ENCODE results near the gene ADAR. TPM values are rescaled to one million over a fixed set of nuclear protein-coding genes. Genes with fewer than 3 reads are reported as not detected.

Gene ADAR
- total RNA-seq, 1 experiment from 2014 or later = 144 TPM

DNA sequence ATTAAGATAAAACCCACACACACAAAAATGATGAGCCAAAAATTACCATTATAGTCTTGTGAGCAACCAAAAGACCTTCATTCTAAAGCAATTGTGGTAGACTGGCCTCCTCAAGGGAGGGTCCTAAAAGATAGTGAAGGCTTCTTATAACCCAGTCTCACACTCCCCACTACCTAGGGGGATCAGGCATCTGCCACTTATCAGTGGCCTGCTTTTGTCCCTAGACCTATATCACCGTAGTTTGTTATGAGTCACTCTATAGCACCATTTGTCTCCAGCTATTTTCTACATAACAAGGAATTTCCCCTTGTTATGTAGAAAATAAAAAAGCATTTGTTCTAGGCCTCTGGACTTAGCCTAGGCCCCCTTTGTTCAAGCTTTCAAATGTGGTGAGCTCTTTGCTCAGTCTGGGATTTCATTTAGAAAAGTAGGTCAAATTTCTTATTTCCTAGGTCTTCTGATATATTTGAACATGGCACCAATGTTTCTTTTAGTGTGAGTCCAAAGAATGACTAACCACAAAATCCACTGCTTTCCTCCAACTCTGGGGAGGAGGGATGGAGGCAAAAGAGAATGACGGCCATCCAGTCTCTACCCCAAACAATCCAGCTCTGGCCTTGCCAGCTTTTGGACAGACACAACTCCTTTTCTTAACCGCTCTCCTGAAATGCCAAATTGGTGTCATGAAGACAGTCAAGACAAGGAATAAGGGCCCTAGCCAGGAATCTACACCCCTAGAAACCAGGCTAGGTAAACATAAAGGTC lies 8.9 kb downstream of the ADAR start:
- peaks cover 78% of the 10 kb centered on the region for H3K79me2 ChIP-seq (ENCODE audit: low read length)
- no peak for DNase-seq
- H3K27ac ChIP-seq (ENCODE audit: low read length) = no peak overlapping the region
- H3K9me2 ChIP-seq (replicated peaks; ENCODE audit: insufficient read depth, low read length) = no peaks in the 10 kb centered on the region
- no peak overlapping the region for H3K4me3 ChIP-seq (ENCODE audit: low read length)
- no peaks in the 10 kb centered on the region for H3K27me3 ChIP-seq (ENCODE audit: low read length)
- H3K9me3 ChIP-seq (ENCODE audit: low read length) = no peaks in the 10 kb centered on the region
- H3K9ac ChIP-seq (ENCODE audit: low read length) = no peak overlapping the region
- H3K4me1 ChIP-seq (ENCODE audit: low read length) = peaks cover 5% of the 10 kb centered on the region
- no peak overlapping the region for H2AFZ ChIP-seq (ENCODE audit: low read length)
- peaks cover 45% of the 10 kb centered on the region for H4K20me1 ChIP-seq (ENCODE audit: insufficient read depth, low read depth, low read length)
- H3K4me2 ChIP-seq (ENCODE audit: low read depth, low read length, poor library complexity, severe bottlenecking) = no peak overlapping the region
- peaks cover 64% of the 10 kb centered on the region for H3K36me3 ChIP-seq (ENCODE audit: insufficient read depth, low read length)

DNA sequence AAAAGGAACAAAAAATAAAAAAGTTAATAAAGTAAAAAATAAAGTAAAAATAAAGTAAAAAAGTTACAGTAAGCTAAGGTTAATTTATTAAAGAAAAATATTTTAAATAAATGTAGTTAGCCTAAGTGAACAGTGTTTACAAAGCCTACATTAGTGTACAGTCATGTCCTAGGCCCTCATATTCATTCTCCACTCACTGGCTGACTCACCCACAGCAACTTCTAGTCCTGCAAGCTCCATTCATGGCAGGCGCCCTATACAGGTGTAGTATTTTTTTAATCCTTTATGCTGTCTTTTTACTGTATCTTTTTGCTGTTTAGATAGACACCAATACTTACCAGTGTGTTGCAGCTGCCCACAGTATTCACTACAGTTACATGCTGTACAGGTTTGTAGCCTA lies 12.4 kb downstream of the ADAR start:
- Histone ChIP-seq H3K27ac (ENCODE audit: low read length) (no peak overlapping the region), H3K4me1 (ENCODE audit: low read length) (no peaks in the 10 kb centered on the region), H3K4me3 (ENCODE audit: low read length) (no peak overlapping the region), H3K79me2 (ENCODE audit: low read length) (peaks cover 57% of the 10 kb centered on the region), H2AFZ (ENCODE audit: low read length) (no peak overlapping the region), H3K9me3 (ENCODE audit: low read length) (no peaks in the 10 kb centered on the region), H4K20me1 (ENCODE audit: insufficient read depth, low read depth, low read length) (peaks cover 18% of the 10 kb centered on the region), H3K9ac (ENCODE audit: low read length) (no peak overlapping the region), H3K36me3 (ENCODE audit: insufficient read depth, low read length) (peaks cover 57% of the 10 kb centered on the region), H3K27me3 (ENCODE audit: low read length) (no peaks in the 10 kb centered on the region), H3K9me2 (replicated peaks; ENCODE audit: insufficient read depth, low read length) (no peaks in the 10 kb centered on the region), H3K4me2 (ENCODE audit: low read depth, low read length, poor library complexity, severe bottlenecking) (no peak overlapping the region)
- no peak for DNase-seq

DNA sequence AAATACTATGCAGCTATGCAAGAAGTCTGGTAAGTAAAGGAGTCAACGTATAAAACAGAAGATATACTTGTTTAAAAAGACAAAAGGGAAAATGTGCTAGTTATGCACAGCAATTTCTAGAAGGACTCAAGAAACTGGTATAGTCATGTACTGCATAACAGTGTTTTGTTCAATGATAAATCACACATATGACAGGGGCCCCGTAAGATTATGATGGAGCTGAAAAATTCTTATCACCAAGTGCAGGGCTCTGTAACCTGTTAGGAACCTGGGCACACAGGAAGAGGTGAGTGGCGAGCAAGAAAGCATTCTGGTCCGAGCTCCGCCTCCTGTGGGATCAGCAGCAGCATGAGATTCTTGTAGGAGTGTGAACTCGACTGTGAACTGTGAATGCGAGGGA lies 13.2 kb downstream of the ADAR start:
- peaks cover 53% of the 10 kb centered on the region for H3K79me2 ChIP-seq (ENCODE audit: low read length)
- no peak overlapping the region for H3K27ac ChIP-seq (ENCODE audit: low read length)
- H3K27me3 ChIP-seq (ENCODE audit: low read length) = no peaks in the 10 kb centered on the region
- no peaks in the 10 kb centered on the region for H3K9me3 ChIP-seq (ENCODE audit: low read length)
- H2AFZ ChIP-seq (ENCODE audit: low read length) = no peak overlapping the region
- no peaks in the 10 kb centered on the region for H3K9me2 ChIP-seq (replicated peaks; ENCODE audit: insufficient read depth, low read length)
- DNase-seq = no peak
- H3K4me2 ChIP-seq (ENCODE audit: low read depth, low read length, poor library complexity, severe bottlenecking) = no peak overlapping the region
- H3K9ac ChIP-seq (ENCODE audit: low read length) = no peak overlapping the region
- H3K36me3 ChIP-seq (ENCODE audit: insufficient read depth, low read length) = peaks cover 61% of the 10 kb centered on the region
- H4K20me1 ChIP-seq (ENCODE audit: insufficient read depth, low read depth, low read length) = peaks cover 16% of the 10 kb centered on the region
- H3K4me1 ChIP-seq (ENCODE audit: low read length) = no peaks in the 10 kb centered on the region
- no peak overlapping the region for H3K4me3 ChIP-seq (ENCODE audit: low read length)

DNA sequence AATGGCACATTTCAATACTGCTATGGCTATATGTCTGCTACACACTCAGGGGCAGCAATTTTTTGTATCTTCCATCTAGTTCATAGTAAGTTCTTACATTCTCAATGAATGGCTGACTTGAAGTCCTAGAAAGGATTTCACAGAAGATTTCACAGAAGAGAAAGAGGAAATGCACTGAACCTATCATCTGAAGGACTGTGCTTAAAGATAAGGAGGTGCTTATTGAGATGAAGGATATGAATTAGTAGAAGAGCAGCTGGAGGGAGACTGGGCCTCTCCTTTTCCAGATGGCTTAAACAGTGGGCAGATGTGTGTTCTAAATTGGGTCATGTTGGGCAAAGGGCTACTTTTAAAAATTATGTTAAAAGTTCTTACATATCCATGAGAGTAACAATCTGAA lies 14.6 kb downstream of the ADAR start:
- Histone ChIP-seq H3K4me1 (ENCODE audit: low read length) (no peaks in the 10 kb centered on the region), H3K27ac (ENCODE audit: low read length) (no peak overlapping the region), H3K9me2 (replicated peaks; ENCODE audit: insufficient read depth, low read length) (no peaks in the 10 kb centered on the region), H3K27me3 (ENCODE audit: low read length) (no peaks in the 10 kb centered on the region), H4K20me1 (ENCODE audit: insufficient read depth, low read depth, low read length) (0 out of 2 replicates have a peak, but pooled peaks cover 3% of the 10 kb centered on the region), H3K79me2 (ENCODE audit: low read length) (peaks cover 39% of the 10 kb centered on the region), H3K36me3 (ENCODE audit: insufficient read depth, low read length) (peaks cover 56% of the 10 kb centered on the region), H3K9me3 (ENCODE audit: low read length) (no peaks in the 10 kb centered on the region), H3K4me2 (ENCODE audit: low read depth, low read length, poor library complexity, severe bottlenecking) (no peak overlapping the region), H3K4me3 (ENCODE audit: low read length) (no peak overlapping the region), H2AFZ (ENCODE audit: low read length) (no peak overlapping the region), H3K9ac (ENCODE audit: low read length) (no peak overlapping the region)
- DNase-seq = no peak

DNA sequence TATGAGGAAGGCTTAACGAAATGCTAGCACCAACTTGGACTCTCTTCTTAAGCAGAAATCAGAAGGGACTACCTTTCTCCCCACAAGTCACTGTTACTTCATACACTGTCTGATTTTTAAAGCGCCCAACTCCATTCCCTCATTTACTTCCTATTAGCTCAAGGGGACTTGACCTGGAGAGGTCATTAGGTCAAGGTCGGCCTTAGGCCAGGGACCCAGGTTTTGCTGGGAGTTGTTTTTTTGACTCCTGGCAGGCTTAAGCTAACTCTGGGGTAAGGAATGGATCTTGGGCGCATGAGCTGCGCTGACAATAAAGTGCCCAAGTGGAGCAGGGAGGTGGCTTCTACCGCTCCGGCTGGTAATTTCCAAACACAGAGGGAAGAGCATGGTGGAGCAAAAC lies 16.8 kb downstream of the ADAR start:
- peaks cover 61% of the 10 kb centered on the region for H3K36me3 ChIP-seq (ENCODE audit: insufficient read depth, low read length)
- H3K4me1 ChIP-seq (ENCODE audit: low read length) = no peaks in the 10 kb centered on the region
- no peak for DNase-seq
- H2AFZ ChIP-seq (ENCODE audit: low read length) = no peak overlapping the region
- H3K9me3 ChIP-seq (ENCODE audit: low read length) = no peaks in the 10 kb centered on the region
- H3K27me3 ChIP-seq (ENCODE audit: low read length) = no peaks in the 10 kb centered on the region
- peaks cover 4% of the 10 kb centered on the region; the same call in 1 of the 2 replicates for H4K20me1 ChIP-seq (ENCODE audit: insufficient read depth, low read depth, low read length)
- no peak overlapping the region for H3K27ac ChIP-seq (ENCODE audit: low read length)
- no peaks in the 10 kb centered on the region for H3K9me2 ChIP-seq (replicated peaks; ENCODE audit: insufficient read depth, low read length)
- H3K4me2 ChIP-seq (ENCODE audit: low read depth, low read length, poor library complexity, severe bottlenecking) = no peak overlapping the region
- no peak overlapping the region for H3K9ac ChIP-seq (ENCODE audit: low read length)
- peaks cover 27% of the 10 kb centered on the region for H3K79me2 ChIP-seq (ENCODE audit: low read length)
- no peak overlapping the region for H3K4me3 ChIP-seq (ENCODE audit: low read length)

DNA sequence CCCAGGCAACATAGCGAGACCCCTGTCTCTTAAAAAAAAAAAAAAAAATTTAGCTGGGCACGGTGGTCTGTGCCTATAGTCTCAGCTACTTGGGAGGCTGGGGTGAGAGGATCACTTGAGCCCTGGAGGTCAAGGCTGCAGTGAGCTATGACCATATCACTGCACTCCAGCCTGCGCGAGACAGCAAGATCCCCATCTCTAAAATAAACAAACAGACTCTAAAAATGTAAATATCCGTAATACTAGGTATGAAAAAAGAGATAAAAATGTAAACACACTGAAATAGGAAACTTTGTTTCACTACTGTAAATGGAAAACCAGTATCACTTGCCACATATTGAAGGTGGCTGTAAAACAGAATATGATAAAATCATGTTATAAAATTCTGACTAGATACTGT lies 17.2 kb downstream of the ADAR start:
- no peak overlapping the region for H3K27ac ChIP-seq (ENCODE audit: low read length)
- DNase-seq = no peak
- no peaks in the 10 kb centered on the region for H3K27me3 ChIP-seq (ENCODE audit: low read length)
- H3K4me2 ChIP-seq (ENCODE audit: low read depth, low read length, poor library complexity, severe bottlenecking) = no peak overlapping the region
- H3K9me3 ChIP-seq (ENCODE audit: low read length) = no peaks in the 10 kb centered on the region
- H2AFZ ChIP-seq (ENCODE audit: low read length) = no peak overlapping the region
- H4K20me1 ChIP-seq (ENCODE audit: insufficient read depth, low read depth, low read length) = peaks cover 4% of the 10 kb centered on the region; the same call in 1 of the 2 replicates
- no peaks in the 10 kb centered on the region for H3K4me1 ChIP-seq (ENCODE audit: low read length)
- peaks cover 62% of the 10 kb centered on the region for H3K36me3 ChIP-seq (ENCODE audit: insufficient read depth, low read length)
- H3K9ac ChIP-seq (ENCODE audit: low read length) = no peak overlapping the region
- H3K4me3 ChIP-seq (ENCODE audit: low read length) = no peak overlapping the region
- peaks cover 24% of the 10 kb centered on the region for H3K79me2 ChIP-seq (ENCODE audit: low read length)
- no peaks in the 10 kb centered on the region for H3K9me2 ChIP-seq (replicated peaks; ENCODE audit: insufficient read depth, low read length)

DNA sequence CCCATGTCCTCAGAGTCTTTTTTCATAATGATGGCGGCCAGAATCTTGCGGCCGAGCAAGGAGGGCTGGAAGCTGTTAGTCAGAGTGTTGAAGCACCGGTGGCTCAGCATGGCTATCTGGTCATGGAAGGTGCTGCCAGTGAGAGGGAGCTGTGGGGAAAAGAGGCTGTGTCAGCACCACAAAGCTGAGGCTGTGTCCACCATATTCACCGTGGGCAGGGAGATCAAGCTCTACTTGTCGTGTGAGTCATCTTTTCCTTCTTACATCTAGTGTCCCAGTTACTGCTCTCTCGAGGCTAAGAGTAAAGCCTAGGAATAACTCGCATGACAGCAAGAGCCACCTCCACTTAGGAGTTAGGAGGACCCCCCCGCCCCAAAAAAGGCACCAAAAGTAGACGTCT lies 18.2 kb downstream of the ADAR start:
- H4K20me1 ChIP-seq (ENCODE audit: insufficient read depth, low read depth, low read length) = peaks cover 4% of the 10 kb centered on the region; the same call in 1 of the 2 replicates
- no peak overlapping the region for H3K27ac ChIP-seq (ENCODE audit: low read length)
- no peak for DNase-seq
- H3K9me3 ChIP-seq (ENCODE audit: low read length) = no peaks in the 10 kb centered on the region
- no peak overlapping the region for H3K4me3 ChIP-seq (ENCODE audit: low read length)
- peaks cover 18% of the 10 kb centered on the region for H3K79me2 ChIP-seq (ENCODE audit: low read length)
- H3K9me2 ChIP-seq (replicated peaks; ENCODE audit: insufficient read depth, low read length) = no peaks in the 10 kb centered on the region
- H3K36me3 ChIP-seq (ENCODE audit: insufficient read depth, low read length) = peaks cover 65% of the 10 kb centered on the region
- peaks cover 4% of the 10 kb centered on the region; the same call in 1 of the 2 replicates for H3K4me1 ChIP-seq (ENCODE audit: low read length)
- H2AFZ ChIP-seq (ENCODE audit: low read length) = no peak overlapping the region
- no peak overlapping the region for H3K4me2 ChIP-seq (ENCODE audit: low read depth, low read length, poor library complexity, severe bottlenecking)
- H3K9ac ChIP-seq (ENCODE audit: low read length) = no peak overlapping the region
- H3K27me3 ChIP-seq (ENCODE audit: low read length) = no peaks in the 10 kb centered on the region

DNA sequence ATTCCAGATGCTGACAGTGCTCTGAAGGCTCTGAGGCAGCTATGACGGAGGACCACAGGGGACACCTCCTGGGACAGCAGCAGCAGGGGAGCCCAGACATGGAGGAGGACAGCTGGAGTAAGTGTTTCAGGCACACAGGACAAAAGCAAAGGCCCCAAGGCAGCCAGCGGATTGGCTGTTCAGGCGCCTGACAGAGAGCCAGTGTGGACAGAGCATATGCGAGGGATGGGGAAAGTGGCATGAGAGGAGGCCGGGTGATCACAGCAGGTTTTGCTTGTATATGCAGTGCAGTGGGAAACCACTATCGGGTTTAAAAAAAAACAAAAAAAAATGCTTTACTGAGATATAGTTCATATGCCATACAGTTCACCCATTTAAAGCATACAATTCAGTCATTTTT lies 21.3 kb downstream of the ADAR start:
- Histone ChIP-seq H3K27me3 (ENCODE audit: low read length) (no peaks in the 10 kb centered on the region), H3K9me2 (replicated peaks; ENCODE audit: insufficient read depth, low read length) (no peaks in the 10 kb centered on the region), H3K9me3 (ENCODE audit: low read length) (no peaks in the 10 kb centered on the region), H3K4me2 (ENCODE audit: low read depth, low read length, poor library complexity, severe bottlenecking) (no peak overlapping the region), H3K9ac (ENCODE audit: low read length) (no peak overlapping the region), H3K36me3 (ENCODE audit: insufficient read depth, low read length) (peaks cover 75% of the 10 kb centered on the region), H4K20me1 (ENCODE audit: insufficient read depth, low read depth, low read length) (peaks cover 25% of the 10 kb centered on the region; the same call in 1 of the 2 replicates), H2AFZ (ENCODE audit: low read length) (no peak overlapping the region), H3K79me2 (ENCODE audit: low read length) (peaks cover 4% of the 10 kb centered on the region; the same call in 1 of the 2 replicates), H3K4me1 (ENCODE audit: low read length) (peaks cover 9% of the 10 kb centered on the region; the same call in 1 of the 2 replicates), H3K27ac (ENCODE audit: low read length) (no peak overlapping the region), H3K4me3 (ENCODE audit: low read length) (no peak overlapping the region)
- DNase-seq = no peak
